NCI-H526 treated with DMSO at 0.1 percent for 48 hours (cell line): ENCODE data around the gene HDAC9.

ENCODE experiments used
- DNase-seq: peaks from one replicate; lab custom pipeline; 2025; lab: John Stamatoyannopoulos, UW

Gene HDAC9

GRCh38 chr7:18844735-18845134, 349.2 kb downstream of the HDAC9 start:
- no peak for DNase-seq

GRCh38 chr7:18845700-18846099, 350.2 kb downstream of the HDAC9 start:
- DNase-seq: no peak

GRCh38 chr7:18846765-18847215, 351.2 kb downstream of the HDAC9 start:
- DNase-seq: no peak

- no peak for DNase-seq
These were observed 353.6 kb downstream of the HDAC9 start for GRCh38 chr7:18849130-18849529.

DNA sequence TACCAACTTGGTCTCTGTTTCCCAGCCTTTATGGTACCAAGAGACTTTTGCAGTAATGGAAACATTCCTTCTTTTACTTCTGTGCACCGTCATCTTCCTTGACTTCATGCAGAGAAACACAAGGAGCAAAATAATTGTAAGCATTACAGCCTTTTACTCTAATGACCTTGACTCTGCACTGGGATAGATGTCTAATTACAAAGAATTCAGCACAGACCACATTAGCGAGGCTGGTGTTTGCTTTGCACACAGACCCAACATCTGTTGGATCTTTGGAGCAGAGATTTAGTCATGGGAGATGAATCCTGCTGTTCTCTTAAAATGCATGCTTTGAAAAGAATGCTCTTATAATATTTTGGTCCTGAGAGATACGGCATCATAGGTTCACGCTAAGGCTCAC, 360.2 kb downstream of the HDAC9 start:
- DNase-seq: no peak

DNA sequence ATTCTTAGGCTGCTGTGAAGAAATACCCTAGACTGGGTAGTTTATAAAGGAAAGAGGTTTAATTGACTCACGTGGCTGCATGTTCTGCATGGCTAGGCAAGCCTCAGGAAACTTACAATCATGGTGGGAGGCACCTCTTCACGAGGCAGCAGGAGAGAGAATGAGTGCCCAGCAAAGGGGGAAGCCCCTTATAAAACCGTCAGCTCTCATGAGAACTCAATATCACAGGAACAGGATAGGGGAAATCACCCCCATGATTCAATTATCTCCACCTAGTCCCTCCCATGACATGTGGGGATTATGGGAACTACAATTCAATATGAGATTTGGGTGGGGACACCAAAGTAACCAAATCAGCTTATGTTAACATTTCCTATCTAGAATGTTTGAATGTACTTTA, 362.7 kb downstream of the HDAC9 start:
- DNase-seq: no peak

DNA sequence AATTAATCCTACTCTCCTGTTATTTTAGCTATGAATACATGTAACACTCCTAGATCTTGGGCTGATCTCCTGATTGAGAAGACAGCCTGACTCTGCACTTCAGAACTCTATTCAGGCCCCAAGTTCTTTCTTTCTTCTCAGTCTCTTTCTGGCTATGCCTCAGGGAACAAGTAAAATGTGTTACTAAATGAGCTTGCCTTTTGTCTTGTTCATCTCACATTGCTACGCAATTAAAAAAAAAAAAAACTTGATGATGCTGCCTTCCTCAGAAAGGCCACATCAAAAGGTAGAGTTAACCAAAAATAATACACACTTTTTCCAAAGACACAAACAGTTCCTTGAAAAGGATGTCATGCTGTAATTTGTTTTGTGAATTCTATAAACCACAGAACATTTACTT, 363.8 kb downstream of the HDAC9 start:
- no peak for DNase-seq

- no peak for DNase-seq
These were observed 364.7 kb downstream of the HDAC9 start for GRCh38 chr7:18860221-18860620.

DNA sequence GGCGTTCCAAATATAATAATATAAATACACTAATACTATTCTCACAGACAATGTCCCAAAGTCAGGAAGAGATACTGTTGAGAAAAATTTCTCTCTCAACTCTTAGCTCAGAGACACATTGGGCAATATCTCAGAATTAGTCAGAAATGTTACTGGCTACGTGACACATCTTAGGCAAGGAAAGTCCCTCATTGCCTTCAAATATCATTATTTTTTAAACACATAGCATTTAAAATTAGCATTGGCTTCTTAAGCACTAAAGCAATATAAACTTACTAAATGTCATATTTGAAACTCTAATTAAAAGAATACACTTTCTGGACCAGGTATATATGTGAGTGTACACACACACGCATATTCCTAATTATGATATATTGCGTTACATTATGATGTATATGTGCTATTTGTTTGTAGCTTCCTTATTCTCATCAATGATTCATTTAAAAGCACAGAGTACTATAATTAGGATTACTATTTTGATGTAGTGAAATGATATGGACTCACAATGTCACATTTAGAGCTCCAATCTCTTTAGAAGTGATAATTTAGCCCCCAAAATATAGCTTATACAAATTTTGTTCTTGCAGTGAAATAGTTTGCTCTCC, 366.1 kb downstream of the HDAC9 start:
- no peak for DNase-seq

- no peak for DNase-seq
These were observed 369.4 kb downstream of the HDAC9 start for GRCh38 chr7:18864967-18865366.

DNA sequence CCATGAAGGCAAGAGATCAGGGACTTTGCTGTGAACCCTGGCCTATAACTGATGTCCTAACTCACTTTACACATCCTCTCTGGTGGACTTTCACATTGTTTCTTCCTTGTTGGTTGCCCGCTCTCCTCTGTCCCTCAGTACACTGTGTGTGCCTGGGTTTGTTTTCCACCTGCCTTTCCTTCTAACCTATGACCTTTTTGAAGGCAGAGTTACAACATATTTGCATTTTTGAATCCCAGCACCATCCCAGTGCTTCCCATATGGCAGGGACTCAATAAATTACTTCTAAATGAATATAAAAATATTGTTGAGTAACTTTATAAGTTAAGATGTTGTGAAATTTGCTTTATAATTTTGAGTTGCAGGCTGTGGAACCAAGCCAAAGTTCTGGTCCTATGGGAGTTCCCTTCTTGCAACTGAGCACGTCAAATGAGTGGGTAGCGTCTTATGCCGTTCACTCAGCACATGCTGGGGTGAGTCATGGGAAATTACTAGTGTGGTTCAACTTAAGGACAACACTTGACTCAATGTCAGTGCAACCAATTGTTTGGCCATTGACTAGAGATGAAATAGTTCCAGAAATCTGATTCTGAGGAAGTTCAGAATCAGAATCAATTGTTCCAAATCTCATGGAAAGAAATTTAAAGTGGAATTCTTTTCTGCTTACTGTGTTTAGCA, 370.9 kb downstream of the HDAC9 start:
- no peak for DNase-seq

DNA sequence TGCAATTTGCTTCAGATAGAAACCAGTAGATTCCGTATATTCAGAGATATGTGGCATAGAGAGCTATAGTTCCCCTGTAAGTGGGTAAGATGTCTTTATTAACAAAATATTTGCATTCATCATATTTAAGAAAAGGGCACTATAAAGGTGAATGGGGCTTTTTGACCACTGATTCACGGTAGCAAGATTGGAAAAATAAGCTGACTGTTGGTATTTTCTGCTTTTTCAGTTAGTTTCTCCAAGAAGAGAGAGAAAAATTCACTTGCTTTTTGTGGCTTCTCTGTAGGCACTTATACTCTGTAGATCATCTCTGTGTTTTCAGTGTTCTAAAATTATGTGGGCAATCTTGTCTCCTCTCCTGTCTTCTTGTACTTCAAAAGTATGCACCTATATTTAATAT, 376.8 kb downstream of the HDAC9 start:
- DNase-seq: no peak

GRCh38 chr7:18873734-18874336, 378.3 kb downstream of the HDAC9 start:
- no peak for DNase-seq

GRCh38 chr7:18874880-18875279, 379.3 kb downstream of the HDAC9 start:
- no peak for DNase-seq

DNA sequence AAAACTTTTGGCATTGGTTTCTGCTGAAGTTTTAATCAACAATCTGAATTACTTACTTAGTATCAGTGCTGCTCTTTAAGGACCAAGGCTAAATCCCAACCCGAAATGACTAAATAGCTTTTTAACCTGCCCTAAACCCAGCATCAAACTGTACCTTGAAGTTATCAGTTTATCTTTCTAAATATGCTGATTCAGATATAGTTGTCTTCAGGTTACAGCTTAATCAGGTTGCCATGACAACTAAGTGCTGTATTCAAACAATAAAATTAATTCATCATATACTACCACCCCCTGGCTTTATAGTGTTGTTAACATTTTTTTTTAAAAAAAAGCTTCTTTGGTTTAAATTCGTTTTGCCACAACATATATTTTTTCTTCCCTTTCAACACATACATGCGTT, 382.3 kb downstream of the HDAC9 start:
- DNase-seq: no peak

DNA sequence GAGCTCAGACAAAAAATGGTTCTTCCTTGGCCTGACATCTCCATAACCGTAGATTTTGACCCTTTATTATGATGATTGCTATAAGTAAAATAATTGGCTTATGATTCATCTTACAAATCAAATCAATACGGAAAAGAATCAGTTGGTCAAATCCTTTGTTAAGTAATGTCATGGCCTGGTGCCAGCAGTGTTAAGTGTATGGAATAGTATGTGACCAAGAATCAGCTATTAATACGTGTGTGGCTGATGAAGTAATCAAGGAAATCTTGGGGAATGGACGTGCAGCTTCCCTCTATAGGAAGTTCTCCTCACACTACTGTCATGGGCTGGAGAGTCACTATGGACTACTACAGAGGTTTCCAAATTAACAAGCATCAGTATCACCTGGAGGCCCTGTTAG, 391.3 kb downstream of the HDAC9 start:
- no peak for DNase-seq

- no peak for DNase-seq
These were observed 393.9 kb downstream of the HDAC9 start for GRCh38 chr7:18889436-18889835.

DNA sequence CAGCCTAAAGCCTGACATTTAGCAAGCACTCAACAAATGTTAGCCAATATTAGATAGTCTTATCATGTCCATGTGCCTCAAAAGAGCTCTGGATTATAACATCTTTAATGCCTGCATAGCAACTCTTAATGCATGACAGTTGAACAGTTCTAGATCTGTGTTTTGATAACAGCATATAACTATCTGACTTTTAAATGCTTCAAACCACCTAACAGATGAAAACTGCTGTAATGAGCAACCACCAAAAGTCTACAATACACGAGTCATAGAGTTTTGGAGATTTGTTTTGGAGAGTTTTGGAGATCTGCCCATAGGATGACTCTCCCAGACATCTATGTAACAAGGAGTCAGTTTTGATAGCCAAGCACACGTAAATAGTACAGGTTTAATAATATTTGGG, 394.6 kb downstream of the HDAC9 start:
- DNase-seq: no peak

DNA sequence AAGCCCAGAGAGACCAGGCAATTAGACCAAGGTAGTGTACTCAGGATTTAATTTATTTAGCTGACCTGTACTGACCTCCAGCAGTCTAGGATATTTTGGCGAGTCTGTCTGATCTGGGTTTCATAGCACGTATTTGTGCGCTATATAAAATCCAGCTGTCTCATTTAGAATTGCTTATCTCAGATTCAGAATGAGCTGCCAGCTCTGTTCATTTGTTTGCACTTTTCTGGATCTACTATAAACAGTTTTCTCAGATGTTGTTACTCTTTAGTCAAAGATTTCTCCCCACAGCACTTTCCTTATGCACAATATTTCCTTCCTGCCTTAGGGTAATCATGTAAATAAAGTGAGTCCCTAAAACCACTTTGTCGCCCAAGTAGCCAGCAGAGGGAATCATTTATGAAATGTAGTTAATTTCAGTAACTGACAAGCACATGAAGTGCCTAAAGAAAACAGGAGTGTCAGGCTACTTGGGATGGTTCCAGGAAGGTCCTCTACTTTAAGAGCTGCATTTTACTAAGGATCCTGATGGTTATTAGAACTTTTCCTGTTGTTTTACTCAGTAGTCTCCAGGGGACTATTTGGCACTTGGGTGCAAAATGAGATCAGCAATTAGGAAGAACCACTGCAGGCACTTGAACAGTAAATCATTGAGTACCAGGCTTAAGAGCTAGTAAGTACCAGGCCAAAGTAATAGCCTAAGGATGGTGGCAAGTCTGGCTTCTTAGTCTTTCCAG, 395.5 kb downstream of the HDAC9 start:
- no peak for DNase-seq

- DNase-seq: no peak
These were observed 397.6 kb downstream of the HDAC9 start for GRCh38 chr7:18893156-18893555.

DNA sequence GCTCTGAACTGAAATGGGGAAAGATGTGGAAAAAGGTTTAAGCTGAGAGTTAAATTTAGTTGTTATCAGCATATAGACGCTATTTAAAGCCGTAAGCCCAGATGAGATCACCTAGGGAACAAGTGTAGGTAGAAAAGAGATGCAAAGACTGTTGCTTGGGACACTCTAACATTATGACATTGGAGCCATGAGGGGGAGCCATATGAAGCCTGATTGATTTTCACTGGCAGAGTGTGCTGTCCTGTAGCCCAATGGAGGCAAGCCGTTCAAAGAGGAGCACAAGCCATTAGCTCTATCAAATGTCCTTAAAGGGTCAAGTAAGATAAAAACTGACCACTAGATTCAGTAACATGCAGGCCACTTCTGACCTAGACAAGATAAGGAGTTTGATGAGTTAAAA, 398.6 kb downstream of the HDAC9 start:
- DNase-seq: no peak

- DNase-seq: no peak
These were observed 399.9 kb downstream of the HDAC9 start for GRCh38 chr7:18895456-18895855.
